HG02798 (cell line): ENCODE data around the gene CDH23.

Source experiments
- ATAC-seq: cut with Tn5 transposase; IDR thresholded peaks from one replicate; pipeline ENCODE4 v1.9.1; 2021; ENCODE audit warnings: mild to moderate bottlenecking; ENCODE audit not compliant: unreplicated experiment, poor library complexity

The CDH23 gene

GRCh38 chr10:71688256-71688655 lies 291.5 kb downstream of the CDH23 start:
- ATAC-seq: no peak

DNA sequence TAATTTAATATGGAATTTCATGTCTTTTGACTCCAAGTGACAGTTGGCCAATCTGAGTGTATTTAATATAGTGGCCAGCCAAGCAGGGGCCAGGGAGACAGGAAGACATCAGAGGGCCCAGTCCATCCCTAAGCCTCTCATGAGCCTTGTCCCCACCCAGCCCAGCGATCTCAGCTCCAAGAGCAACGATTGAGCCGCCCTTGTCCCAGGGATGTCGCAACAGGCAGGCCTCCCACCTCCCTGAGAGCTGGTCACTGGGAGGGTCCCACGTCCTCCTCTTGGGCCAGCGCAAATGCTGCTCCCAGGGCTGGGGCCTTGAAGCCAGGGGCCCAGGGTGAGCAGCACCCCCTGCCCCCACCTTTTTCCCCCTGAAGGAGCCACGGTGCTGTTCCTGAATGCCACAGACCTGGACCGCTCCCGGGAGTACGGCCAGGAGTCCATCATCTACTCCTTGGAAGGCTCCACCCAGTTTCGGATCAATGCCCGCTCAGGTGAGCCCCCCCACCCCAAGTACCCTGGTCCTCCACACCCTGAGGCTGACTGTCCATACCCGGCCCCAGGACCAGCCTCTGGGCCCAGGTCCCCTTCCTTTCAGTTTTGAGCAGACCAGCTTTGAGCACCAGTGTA lies 293.5 kb downstream of the CDH23 start:
- ATAC-seq: no peak

GRCh38 chr10:71691405-71691804 lies 294.7 kb downstream of the CDH23 start:
- no peak for ATAC-seq

GRCh38 chr10:71692598-71693306 lies 296.0 kb downstream of the CDH23 start:
- no peak for ATAC-seq

- ATAC-seq: no peak
Measured at GRCh38 chr10:71693377-71693776, 296.7 kb downstream of the CDH23 start.

- peak; percentile 7 for ATAC-seq
Measured at GRCh38 chr10:71694039-71694501, 297.4 kb downstream of the CDH23 start.

DNA sequence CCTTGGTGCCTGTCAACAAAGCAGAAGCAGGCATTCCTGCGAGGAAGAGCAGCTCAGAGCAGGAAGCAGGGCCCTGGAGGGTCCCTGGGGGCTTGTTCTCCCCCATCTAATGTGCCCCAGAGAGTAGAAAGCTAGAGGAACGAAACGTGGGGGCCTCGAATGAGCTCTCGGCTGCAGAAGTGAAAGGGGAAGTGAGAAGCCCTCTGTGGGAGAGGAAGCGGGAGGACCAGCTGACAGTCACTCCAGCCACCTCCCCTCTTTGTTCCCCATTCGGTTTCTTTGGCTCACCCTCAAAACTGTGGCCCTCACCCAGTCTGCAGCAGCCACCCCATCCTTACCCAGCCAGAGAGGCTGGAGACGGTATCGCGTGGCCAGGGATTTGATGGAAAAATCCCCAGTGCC lies 297.8 kb downstream of the CDH23 start:
- ATAC-seq: peak; percentile 88

- ATAC-seq: no peak
Measured at GRCh38 chr10:71695502-71696476, 299.1 kb downstream of the CDH23 start.

GRCh38 chr10:71696628-71697326 lies 300.1 kb downstream of the CDH23 start:
- ATAC-seq: no peak

DNA sequence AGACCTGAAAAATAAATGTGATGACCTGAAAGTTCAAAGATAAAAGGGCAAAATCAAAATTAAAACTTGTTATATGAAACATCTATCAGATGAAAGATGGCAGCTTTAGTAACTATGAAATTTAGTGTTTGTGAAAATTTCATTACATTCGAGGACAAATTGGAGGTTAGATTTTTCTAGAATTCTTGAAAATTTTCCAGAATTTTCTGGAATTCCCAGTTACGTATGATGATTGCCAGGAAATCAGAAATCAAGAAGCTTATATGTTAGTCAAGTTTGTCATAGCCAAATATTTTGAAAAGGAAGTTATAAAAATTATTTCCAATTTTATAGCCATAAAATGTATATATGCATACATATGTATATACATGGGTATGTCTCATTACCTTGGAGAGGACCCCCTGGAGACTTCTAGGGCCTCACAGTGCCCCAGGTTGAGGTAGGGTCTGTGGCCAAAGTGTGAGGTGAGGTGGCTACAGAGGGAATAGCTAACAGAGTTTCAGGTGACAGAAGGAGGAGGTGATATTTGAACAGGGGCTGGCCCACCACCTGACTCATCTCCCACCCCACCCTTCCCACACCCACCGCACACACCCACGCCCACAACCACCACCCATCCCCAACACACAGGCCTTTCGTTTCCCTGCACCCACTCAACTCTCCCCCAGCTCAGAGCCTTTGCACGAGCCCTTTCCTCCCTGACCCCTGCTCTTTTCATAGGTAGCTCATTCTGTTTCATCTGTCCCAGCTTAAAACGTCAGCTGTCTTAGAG lies 301.4 kb downstream of the CDH23 start:
- no peak for ATAC-seq

DNA sequence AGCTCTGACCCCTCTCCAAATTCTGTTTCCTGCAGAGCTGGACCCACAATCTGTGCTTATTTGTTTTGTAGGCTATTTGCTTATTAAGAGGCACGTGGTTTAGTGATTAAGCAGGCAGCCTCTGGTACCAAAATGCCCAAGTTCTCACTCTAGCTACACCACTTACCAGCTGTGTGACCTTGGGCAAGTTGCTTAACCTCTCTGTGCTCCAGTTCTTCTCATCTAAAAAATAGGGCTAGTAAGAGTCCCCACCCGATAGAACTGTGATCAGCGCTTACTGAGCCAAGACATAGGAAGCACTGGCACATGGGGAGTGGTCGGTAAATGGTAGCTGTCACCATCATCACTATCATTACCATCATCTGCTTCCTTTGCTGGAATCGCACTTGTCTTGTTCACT lies 302.0 kb downstream of the CDH23 start:
- ATAC-seq: no peak

- no peak for ATAC-seq
Measured at GRCh38 chr10:71700731-71701368, 304.1 kb downstream of the CDH23 start.

- ATAC-seq: no peak
Measured at GRCh38 chr10:71701496-71702132, 304.9 kb downstream of the CDH23 start.

DNA sequence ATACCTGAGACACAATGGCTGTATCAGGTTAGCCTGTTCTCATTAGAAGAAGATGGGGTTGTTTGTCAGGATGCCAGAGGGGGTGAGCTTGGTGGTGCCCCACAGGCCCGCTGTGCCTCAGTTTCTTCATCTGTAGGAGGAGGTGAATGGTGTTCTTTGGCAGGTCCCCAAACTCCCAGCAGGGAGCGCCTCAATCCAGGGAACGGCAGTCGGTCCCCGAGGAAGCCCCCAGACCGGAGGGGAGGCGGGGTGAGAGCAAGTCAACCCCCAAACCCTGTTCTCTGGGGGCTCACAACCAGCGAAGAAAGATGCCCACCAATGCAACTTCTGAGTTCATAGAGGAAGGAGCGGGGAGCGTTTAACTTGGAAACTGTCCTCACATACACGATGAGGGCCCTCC lies 306.9 kb downstream of the CDH23 start:
- no peak for ATAC-seq

GRCh38 chr10:71704816-71705215 lies 308.1 kb downstream of the CDH23 start:
- ATAC-seq: no peak

- ATAC-seq: no peak
Measured at GRCh38 chr10:71705582-71705981, 308.9 kb downstream of the CDH23 start.

GRCh38 chr10:71706216-71707121 lies 309.7 kb downstream of the CDH23 start:
- no peak for ATAC-seq
